EH (cell line): ENCODE results near the gene SDC3.

Experiments
- DNase-seq: peaks from one replicate; pipeline ENCODE4 v3.0.0-alpha.2; 2015; ENCODE audit warnings: low read depth

Gene SDC3

GRCh38 chr1:30847358-30847972 lies 61.1 kb downstream of the SDC3 start:
- DNase-seq, result peak; percentile 54

- no peak for DNase-seq
Measured at GRCh38 chr1:30846587-30846986, 62.0 kb downstream of the SDC3 start.

GRCh38 chr1:30845904-30846290 lies 62.7 kb downstream of the SDC3 start:
- no peak for DNase-seq

- peak; percentile 33 for DNase-seq
Measured at GRCh38 chr1:30845237-30845903, 63.2 kb downstream of the SDC3 start.

- DNase-seq, result no peak
Measured at GRCh38 chr1:30844631-30845030, 63.9 kb downstream of the SDC3 start.

GRCh38 chr1:30842697-30843354 lies 65.7 kb downstream of the SDC3 start:
- no peak for DNase-seq

GRCh38 chr1:30840904-30841598 lies 67.5 kb downstream of the SDC3 start:
- no peak for DNase-seq

- no peak for DNase-seq
Measured at GRCh38 chr1:30839827-30840359, 68.7 kb downstream of the SDC3 start.

GRCh38 chr1:30838996-30839395 lies 69.6 kb downstream of the SDC3 start:
- no peak for DNase-seq

- no peak for DNase-seq
Measured at GRCh38 chr1:30837653-30838052, 70.9 kb downstream of the SDC3 start.

- no peak for DNase-seq
Measured at GRCh38 chr1:30834253-30834652, 74.3 kb downstream of the SDC3 start.

- no peak for DNase-seq
Measured at GRCh38 chr1:30830537-30830936, 78.0 kb downstream of the SDC3 start.

GRCh38 chr1:30829889-30830288 lies 78.7 kb downstream of the SDC3 start:
- no peak for DNase-seq

GRCh38 chr1:30824736-30825429 lies 83.7 kb downstream of the SDC3 start:
- no peak for DNase-seq

GRCh38 chr1:30823969-30824735 lies 84.4 kb downstream of the SDC3 start:
- peak; percentile 99 for DNase-seq

- DNase-seq, result no peak
Measured at GRCh38 chr1:30823627-30823968, 85.0 kb downstream of the SDC3 start.

GRCh38 chr1:30822966-30823581 lies 85.5 kb downstream of the SDC3 start:
- no peak for DNase-seq

- no peak for DNase-seq
Measured at GRCh38 chr1:30822006-30822405, 86.6 kb downstream of the SDC3 start.

- DNase-seq, result no peak
Measured at GRCh38 chr1:30820299-30820698, 88.3 kb downstream of the SDC3 start.
